K562 (cell line): ENCODE measurements around the gene NLGN2. TPM values are rescaled to one million over a fixed set of nuclear protein-coding genes. Genes with fewer than 3 reads are reported as not detected.

ENCODE experiments used
- ATAC-seq: fragments of 200-7000 bp; cut with Tn5 transposase; 3 replicates; pipeline ENCODE4 v1.9.1; 2020; ENCODE audit warnings: moderate library complexity
- BruUV-seq: library from RNA; stranded (reverse); fragments of 400-500 nt; replicated peaks from 2 replicates; lab custom pipeline; 2021; lab: Mats Ljungman, UMichigan
- CTCF ChIA-PET: fragments of 300-600 bp; formaldehyde crosslinking; extraction: SDS; loops from one replicate; lab custom pipeline; 2021; ENCODE audit warnings: low intra/inter-chr PET ratio; lab: Yijun Ruan, JAX
- POLR2A ChIA-PET: fragments of 300-600, 350-650 bp; sonication (Branson Sonifier 250); formaldehyde crosslinking; extraction: SDS; loops from one replicate; lab custom pipeline; 2021; ENCODE audit warnings: antibody characterized with exemption, inconsistent platforms; lab: Yijun Ruan, JAX
- DNase-seq, 4 experiments: peaks; one replicate each; pipeline versions ENCODE4 v3.0.0 to v3.0.0-alpha.2; 2011 to 2018; ENCODE audit warnings: low spot score in 3 of 4, mixed read lengths in 3 of 4; ENCODE audit errors: extremely low read depth in 1 of 4
- FAIRE-seq: peaks from 2 replicates; lab custom pipeline; 2011; peaks lifted over from hg19 to GRCh38; lab: Jason Lieb, UNC
- H2AFZ ChIP-seq: 2 replicates; pipeline ENCODE4 v1.6.0; 2011; ENCODE audit warnings: low read depth, low read length, control low read depth, inconsistent platforms
- H3K27ac ChIP-seq: fragments of 200-600 bp; 3 replicates; pipeline ENCODE4 v1.8.0; 2011; ENCODE audit warnings: low read depth, mild to moderate bottlenecking, control low read depth, inconsistent platforms, low read length, moderate library complexity, mixed read lengths; ENCODE audit errors: extremely low read depth
- H3K27me3 ChIP-seq, 2 experiments: fragments of 300-600 bp in 1 of 2; 2 replicates in 1 of 2; 3 replicates in 1 of 2; pipeline versions ENCODE4 v1.6.0 to v1.8.0; 2011; ENCODE audit warnings: inconsistent platforms in 2 of 2, low read length in 2 of 2, mild to moderate bottlenecking in 1 of 2, mixed read lengths in 1 of 2, moderate library complexity in 1 of 2; ENCODE audit not compliant: control insufficient read depth in 2 of 2, insufficient read depth in 2 of 2
- H3K36me3 ChIP-seq: fragments of 300-600 bp; 3 replicates; pipeline ENCODE4 v1.8.0; 2011; ENCODE audit warnings: mild to moderate bottlenecking, low read length, inconsistent platforms; ENCODE audit not compliant: control insufficient read depth, insufficient read depth
- H3K4me1 ChIP-seq, 2 experiments: fragments of 200-600 bp in 1 of 2; replicated peaks in 1 of 2; 2 replicates in 1 of 2; 3 replicates in 1 of 2; pipeline versions ENCODE4 v1.5.1 to v1.8.0; 2011; ENCODE audit warnings: inconsistent platforms in 2 of 2, low read length in 2 of 2, mild to moderate bottlenecking in 1 of 2, mixed read lengths in 1 of 2, moderate library complexity in 1 of 2; ENCODE audit not compliant: control insufficient read depth in 2 of 2, insufficient read depth in 2 of 2
- H3K4me2 ChIP-seq: 2 replicates; pipeline ENCODE4 v1.6.1; 2011; ENCODE audit warnings: low read length, control low read depth, inconsistent platforms, mixed read lengths; ENCODE audit not compliant: insufficient read depth
- H3K4me3 ChIP-seq: fragments of 200-600 bp; sonication (generic), shearing (Covaris generic); 2 replicates; pipeline ENCODE4 v1.5.1; 2016; ENCODE audit warnings: control low read depth, inconsistent platforms
- H3K79me2 ChIP-seq: fragments of 200-600 bp; 3 replicates; pipeline ENCODE4 v1.8.0; 2011; ENCODE audit warnings: low read length, inconsistent platforms; ENCODE audit not compliant: control insufficient read depth, insufficient read depth
- H3K9ac ChIP-seq, 2 experiments: 2 replicates each; pipeline versions ENCODE4 v1.6.0 to v1.6.1; 2011; ENCODE audit warnings: low read depth in 2 of 2, low read length in 2 of 2, control low read depth in 1 of 2, inconsistent platforms in 1 of 2, mild to moderate bottlenecking in 1 of 2, mixed read lengths in 1 of 2; ENCODE audit not compliant: insufficient read depth in 1 of 2
- H3K9me1 ChIP-seq: one replicate; pipeline ENCODE4 v1.6.0; 2011; ENCODE audit warnings: inconsistent platforms, mild to moderate bottlenecking, low read length, moderate library complexity; ENCODE audit not compliant: control insufficient read depth, insufficient read depth
- H3K9me3 ChIP-seq: replicated peaks from 2 replicates; pipeline ENCODE4 v1.5.1; 2011; ENCODE audit warnings: low read depth, low read length, inconsistent platforms; ENCODE audit not compliant: control insufficient read depth, insufficient read depth
- H4K20me1 ChIP-seq: replicated peaks from 2 replicates; pipeline ENCODE4 v1.6.1; 2011; ENCODE audit warnings: low read length, inconsistent platforms, mixed read lengths; ENCODE audit not compliant: control insufficient read depth, insufficient read depth
- CXXC5 ChIP-seq: fragments of 250-450 bp; sonication (Bioruptor Pico); IDR thresholded peaks from 2 replicates; pipeline ENCODE4 v1.8.0; 2022; ENCODE audit warnings: inconsistent platforms, mild to moderate bottlenecking, moderate library complexity
- HDAC1 ChIP-seq, 2 experiments: fragments of 450-650 bp; IDR thresholded peaks; 2 replicates each; pipeline ENCODE4 v1.6.1; 2016 to 2017; ENCODE audit warnings: inconsistent platforms in 1 of 2, mild to moderate bottlenecking in 1 of 2, moderate library complexity in 1 of 2
- NR3C1 ChIP-seq: sonication (generic); formaldehyde crosslinking; IDR thresholded peaks from 2 replicates; pipeline ENCODE4 v1.8.1; 2022; ENCODE audit warnings: missing genetic modification reagents
- POLR2AphosphoS5 ChIP-seq: IDR thresholded peaks from 2 replicates; pipeline ENCODE4 v1.6.1; 2011; ENCODE audit warnings: mild to moderate bottlenecking, low read depth, low read length, moderate library complexity; ENCODE audit not compliant: control insufficient read depth, insufficient read depth
- POLR2H ChIP-seq: IDR thresholded peaks from 2 replicates; pipeline ENCODE4 v1.6.1; 2016; ENCODE audit warnings: missing genetic modification characterization, low read depth, mild to moderate bottlenecking, control low read depth, missing compliant biosample characterization, moderate library complexity
- STAT5A ChIP-seq: IDR thresholded peaks from 2 replicates; pipeline ENCODE4 v1.6.1; 2012; ENCODE audit warnings: low read length, inconsistent platforms, borderline replicate concordance
- TOE1 ChIP-seq, 2 experiments: fragments of 450-650 bp in 1 of 2; sonication (generic) in 1 of 2; formaldehyde crosslinking in 1 of 2; IDR thresholded peaks; 2 replicates each; pipeline versions ENCODE4 v1.7.1 to v1.8.0; 2016 to 2022; ENCODE audit warnings: borderline replicate concordance in 2 of 2, mild to moderate bottlenecking in 2 of 2, antibody characterized with exemption in 1 of 2, inconsistent platforms in 1 of 2, low read depth in 1 of 2, missing genetic modification reagents in 1 of 2, moderate library complexity in 1 of 2
- ZBED1 ChIP-seq: IDR thresholded peaks from 2 replicates; pipeline ENCODE4 v1.6.1; 2014
- ZNF143 ChIP-seq: sonication (generic); formaldehyde crosslinking; IDR thresholded peaks from 2 replicates; pipeline ENCODE4 v1.9.0; 2022; ENCODE audit warnings: mild to moderate bottlenecking, missing genetic modification reagents
- ZNF764 ChIP-seq: fragments of 250-450 bp; sonication (Bioruptor Pico); IDR thresholded peaks from 2 replicates; pipeline ENCODE4 v1.4.0; 2020; ENCODE audit warnings: low read depth, mild to moderate bottlenecking, moderate library complexity
- WGBS: fragments of 100-300 bp; shearing (Covaris generic); methylation state at CpG from one replicate; pipeline ENCODE4 v1.1.6; 2016; ENCODE audit warnings: low coverage, mixed read lengths; ENCODE audit not compliant: insufficient coverage; ENCODE audit errors: missing lambda C conversion rate; 5-methylcytosine and 5-hydroxymethylcytosine counted together
- in situ Hi-C: fragments of 300-500 bp; cut with MboI; formaldehyde crosslinking; loops from 4 replicates; pipeline ENCODE4 v1.15.0; 2018; ENCODE audit warnings: inconsistent platforms, mixed read lengths
- intact Hi-C: fragments of 100-400 bp; cut with micrococcal nuclease; formaldehyde crosslinking; loops from 2 replicates; pipeline ENCODE4 v1.14.2; 2022
- polyA plus RNA-seq, 8 experiments: library from polyadenylated mRNA; depleted of rRNA in 4 of 8; stranded (reverse) in 5 of 8; unstranded in 3 of 8; fragments of >200 nt; fragmentation: Nextera tagmentation in 2 of 8; fragmentation: Illumina TruSeq in 1 of 8; extraction: Ambion mirVana in 2 of 8; extraction: Trizol in 1 of 8; gene quantifications; 2 replicates each; pipeline versions ENCODE4 v1.2.1 to v1.2.3, GENCODE V29; 2011 to 2014; ENCODE audit warnings: inconsistent platforms in 1 of 8, missing spikeins in 1 of 8
- total RNA-seq, 7 experiments: library from RNA; depleted of rRNA in 6 of 7; stranded (reverse); fragments of >200 nt in 6 of 7; fragmentation: Illumina TruSeq in 2 of 7; extraction: Trizol in 2 of 7; gene quantifications; 2 replicates each; pipeline versions ENCODE4 v1.2.1 to v1.2.3, GENCODE V29; 2011 to 2021; ENCODE audit warnings: low replicate concordance in 1 of 7
- TF ChIP-seq, protein P1 (sequence below): sonication (generic); formaldehyde crosslinking; IDR thresholded peaks from 2 replicates; pipeline ENCODE4 v1.8.0; 2023; ENCODE audit warnings: mild to moderate bottlenecking, missing genetic modification reagents

Gene NLGN2
- total and polyA plus RNA-seq, 9 of the 15 experiments (the other 6 are each of a cell fraction or from before 2014, with no cell fraction given), result 0.11 to 7.8 (median 0.77) TPM

DNA sequence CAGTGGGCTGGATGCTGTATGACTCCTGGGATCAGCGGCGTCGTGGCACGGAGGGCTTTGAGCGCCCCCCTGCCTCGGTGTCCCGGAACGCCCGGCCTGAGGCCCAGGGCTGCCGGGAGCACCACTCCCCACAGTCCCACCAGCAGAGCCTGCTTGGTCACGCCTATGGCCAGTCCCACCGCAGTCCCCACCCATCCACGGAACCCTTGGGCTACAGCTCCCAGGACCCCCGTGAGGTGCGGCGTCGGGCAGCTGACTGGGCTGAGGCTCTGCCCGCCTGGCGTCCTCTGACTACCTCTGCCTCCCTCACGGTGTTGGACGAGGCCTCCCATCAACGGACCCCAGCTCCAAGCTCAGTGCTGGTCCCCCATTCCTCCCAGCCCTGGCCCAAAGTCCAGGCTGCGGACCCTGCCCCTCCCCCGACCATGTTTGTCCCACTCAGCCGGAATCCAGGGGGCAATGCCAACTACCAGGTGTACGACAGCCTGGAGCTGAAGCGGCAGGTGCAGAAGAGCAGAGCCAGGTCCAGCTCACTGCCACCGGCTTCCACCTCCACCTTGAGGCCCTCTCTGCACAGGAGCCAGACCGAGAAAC lies 19.3 kb downstream of the NLGN2 start:
- Histone ChIP-seq H3K4me1 (peaks cover 0 to 14% of the 10 kb centered on the region in 2 experiments; a peak in 2 of 5 replicates), H3K4me3 (no peak overlapping the region), H3K27ac (no peak overlapping the region), H4K20me1 (no peaks in the 10 kb centered on the region), H3K79me2 (no peaks in the 10 kb centered on the region), H3K4me2 (no peak overlapping the region), H3K9ac (no peak overlapping the region; a peak in 1 of 4 replicates), H3K27me3 (no peaks in the 10 kb centered on the region), H3K36me3 (no peaks in the 10 kb centered on the region), H3K9me1 (no peaks in the 10 kb centered on the region), H2AFZ (no peak overlapping the region), H3K9me3 (no peaks in the 10 kb centered on the region)
- 64% methylated on average over 23 of the region's 29 CpGs for WGBS
- DNase-seq (no peak), ATAC-seq (no peak), FAIRE-seq (no peak)
- in situ Hi-C loops (no loop called here), intact Hi-C loops (no loop called here)
- TF ChIP-seq TOE1 (IDR thresholded peaks at IDR 0.05; ENCODE audit: borderline replicate concordance) (no peak), TOE1 (CRISPR knock-in tag; IDR thresholded peaks at IDR 0.05; ENCODE audit: borderline replicate concordance, low read depth) (no peak), NR3C1 (no peak), STAT5A (no peak), POLR2H (tag) (no peak), CXXC5 (no peak), ZNF143 (CRISPR knock-in tag) (no peak), POLR2AphosphoS5 (no peak), ZBED1 (no peak), ZNF764 (no peak), HDAC1 (IDR thresholded peaks at IDR 0.05) (no peak)
- TF ChIP-seq, protein P1, sequence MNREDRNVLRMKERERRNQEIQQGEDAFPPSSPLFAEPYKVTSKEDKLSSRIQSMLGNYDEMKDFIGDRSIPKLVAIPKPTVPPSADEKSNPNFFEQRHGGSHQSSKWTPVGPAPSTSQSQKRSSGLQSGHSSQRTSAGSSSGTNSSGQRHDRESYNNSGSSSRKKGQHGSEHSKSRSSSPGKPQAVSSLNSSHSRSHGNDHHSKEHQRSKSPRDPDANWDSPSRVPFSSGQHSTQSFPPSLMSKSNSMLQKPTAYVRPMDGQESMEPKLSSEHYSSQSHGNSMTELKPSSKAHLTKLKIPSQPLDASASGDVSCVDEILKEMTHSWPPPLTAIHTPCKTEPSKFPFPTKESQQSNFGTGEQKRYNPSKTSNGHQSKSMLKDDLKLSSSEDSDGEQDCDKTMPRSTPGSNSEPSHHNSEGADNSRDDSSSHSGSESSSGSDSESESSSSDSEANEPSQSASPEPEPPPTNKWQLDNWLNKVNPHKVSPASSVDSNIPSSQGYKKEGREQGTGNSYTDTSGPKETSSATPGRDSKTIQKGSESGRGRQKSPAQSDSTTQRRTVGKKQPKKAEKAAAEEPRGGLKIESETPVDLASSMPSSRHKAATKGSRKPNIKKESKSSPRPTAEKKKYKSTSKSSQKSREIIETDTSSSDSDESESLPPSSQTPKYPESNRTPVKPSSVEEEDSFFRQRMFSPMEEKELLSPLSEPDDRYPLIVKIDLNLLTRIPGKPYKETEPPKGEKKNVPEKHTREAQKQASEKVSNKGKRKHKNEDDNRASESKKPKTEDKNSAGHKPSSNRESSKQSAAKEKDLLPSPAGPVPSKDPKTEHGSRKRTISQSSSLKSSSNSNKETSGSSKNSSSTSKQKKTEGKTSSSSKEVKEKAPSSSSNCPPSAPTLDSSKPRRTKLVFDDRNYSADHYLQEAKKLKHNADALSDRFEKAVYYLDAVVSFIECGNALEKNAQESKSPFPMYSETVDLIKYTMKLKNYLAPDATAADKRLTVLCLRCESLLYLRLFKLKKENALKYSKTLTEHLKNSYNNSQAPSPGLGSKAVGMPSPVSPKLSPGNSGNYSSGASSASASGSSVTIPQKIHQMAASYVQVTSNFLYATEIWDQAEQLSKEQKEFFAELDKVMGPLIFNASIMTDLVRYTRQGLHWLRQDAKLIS (CRISPR knock-in tag), result no peak
- ChIA-PET CTCF (no interaction called here), POLR2A (no interaction called here)
- no TSS peak for BruUV-seq
